H1 (cell line): ENCODE results near the gene PLA2G4F. TPM values are rescaled to one million over a fixed set of nuclear protein-coding genes. Genes with fewer than 3 reads are reported as not detected.

Experiments
- CTCF ChIA-PET: fragments of 300-600 bp; sonication (Branson Sonifier 250); formaldehyde crosslinking; loops from one replicate; lab custom pipeline; 2021; ENCODE audit not compliant: partially characterized antibody; lab: Charles Lee
- POLR2A ChIA-PET: fragments of 300-600 bp; sonication (Branson Sonifier 250); formaldehyde crosslinking; loops from one replicate; lab custom pipeline; 2021; ENCODE audit warnings: inconsistent platforms; ENCODE audit not compliant: partially characterized antibody; lab: Charles Lee
- DNase-seq, 2 experiments: peaks; one replicate each; pipeline versions ENCODE4 v3.0.0 to v3.0.0-alpha.2; 2010 to 2022; ENCODE audit warnings: low spot score in 2 of 2, low read depth in 1 of 2, mixed read lengths in 1 of 2
- FAIRE-seq: peaks from 2 replicates; lab custom pipeline; 2011; peaks lifted over from hg19 to GRCh38; lab: Jason Lieb, UNC
- H2AFZ ChIP-seq: 2 replicates; pipeline ENCODE4 v1.8.1; 2012; ENCODE audit warnings: low read length, inconsistent platforms
- H2AK5ac ChIP-seq: 2 replicates; pipeline ENCODE4 v1.6.1; 2013; ENCODE audit warnings: low read depth, low read length
- H2BK120ac ChIP-seq: replicated peaks from 2 replicates; pipeline ENCODE3; 2013; ENCODE audit warnings: low read depth, low read length, inconsistent platforms
- H2BK12ac ChIP-seq: 2 replicates; pipeline ENCODE4 v1.6.1; 2013; ENCODE audit warnings: low read depth, low read length
- H2BK15ac ChIP-seq: 2 replicates; pipeline ENCODE4 v1.6.1; 2013; ENCODE audit warnings: low read length
- H2BK20ac ChIP-seq: 2 replicates; pipeline ENCODE4 v1.6.1; 2013; ENCODE audit warnings: low read length
- H2BK5ac ChIP-seq: 2 replicates; pipeline ENCODE4 v1.6.1; 2013; ENCODE audit warnings: low read depth, low read length
- H3K14ac ChIP-seq: 2 replicates; pipeline ENCODE4 v1.6.1; 2013; ENCODE audit warnings: inconsistent platforms; ENCODE audit not compliant: insufficient read length
- H3K18ac ChIP-seq: 2 replicates; pipeline ENCODE4 v1.6.1; 2013; ENCODE audit warnings: low read length; ENCODE audit errors: extremely low read depth
- H3K23ac ChIP-seq: 2 replicates; pipeline ENCODE4 v1.6.1; 2013; ENCODE audit warnings: inconsistent platforms; ENCODE audit not compliant: insufficient read length
- H3K23me2 ChIP-seq: 2 replicates; pipeline ENCODE4 v1.6.1; 2013; ENCODE audit warnings: low read depth, low read length
- H3K27ac ChIP-seq: 2 replicates; pipeline ENCODE4 v1.6.1; 2011; ENCODE audit warnings: low read depth, low read length, inconsistent platforms
- H3K27me3 ChIP-seq, 4 experiments: replicated peaks in 1 of 4; 1 replicate in 1 of 4; 2 replicates in 3 of 4; pipeline versions ENCODE4 v1.6.1 to v1.8.1; 2011 to 2013; ENCODE audit warnings: low read length in 3 of 4, mild to moderate bottlenecking in 3 of 4, inconsistent platforms in 2 of 4, mixed read lengths in 2 of 4, moderate library complexity in 1 of 4; ENCODE audit not compliant: control insufficient read depth in 3 of 4, insufficient read depth in 3 of 4; ENCODE audit errors: extremely low read depth in 1 of 4
- H3K36me3 ChIP-seq, 4 experiments: 2 replicates each; pipeline versions ENCODE4 v1.6.1 to v1.8.1; 2011 to 2013; ENCODE audit warnings: mild to moderate bottlenecking in 4 of 4, low read length in 3 of 4, moderate library complexity in 2 of 4, control low read depth in 1 of 4, inconsistent platforms in 1 of 4; ENCODE audit not compliant: insufficient read depth in 4 of 4, control insufficient read depth in 2 of 4
- H3K4ac ChIP-seq: replicated peaks from 2 replicates; pipeline ENCODE3; 2013; ENCODE audit warnings: low read length, low read depth, mixed read lengths, inconsistent platforms; ENCODE audit not compliant: insufficient read length
- H3K4me1 ChIP-seq, 4 experiments: replicated peaks in 1 of 4; 1 replicate in 1 of 4; 2 replicates in 3 of 4; pipeline versions ENCODE4 v1.6.1 to v1.8.1; 2011 to 2013; ENCODE audit warnings: low read length in 3 of 4, inconsistent platforms in 2 of 4, mixed read lengths in 1 of 4; ENCODE audit not compliant: insufficient read depth in 4 of 4, control insufficient read depth in 3 of 4
- H3K4me2 ChIP-seq, 2 experiments: 2 replicates each; pipeline versions ENCODE4 v1.6.1 to v1.8.1; 2011 to 2013; ENCODE audit warnings: low read depth in 2 of 2, low read length in 2 of 2, control low read depth in 1 of 2, inconsistent platforms in 1 of 2, mild to moderate bottlenecking in 1 of 2; ENCODE audit not compliant: insufficient read depth in 1 of 2
- H3K4me3 ChIP-seq, 4 experiments: fragments of 200-600, 300-600 bp in 1 of 4; sonication (generic), shearing (Covaris generic), sonication (Bioruptor Twin) in 1 of 4; 2 replicates each; pipeline versions ENCODE4 v1.5.1 to v1.8.1; 2011 to 2016; ENCODE audit warnings: low read length in 4 of 4, low read depth in 3 of 4, control low read depth in 2 of 4, inconsistent platforms in 2 of 4, mild to moderate bottlenecking in 2 of 4, mixed read lengths in 1 of 4, moderate library complexity in 1 of 4; ENCODE audit not compliant: insufficient read depth in 2 of 4; ENCODE audit errors: extremely low read depth in 1 of 4
- H3K56ac ChIP-seq: replicated peaks from 2 replicates; pipeline ENCODE3; 2013; ENCODE audit warnings: low read depth, mild to moderate bottlenecking, mixed read lengths, low read length, inconsistent platforms; ENCODE audit not compliant: insufficient read length
- H3K79me1 ChIP-seq: 2 replicates; pipeline ENCODE4 v1.6.1; 2013; ENCODE audit warnings: low read depth, low read length, control low read depth
- H3K79me2 ChIP-seq, 2 experiments: 2 replicates each; pipeline versions ENCODE4 v1.6.1 to v1.8.1; 2012 to 2013; ENCODE audit warnings: low read length in 2 of 2, mild to moderate bottlenecking in 2 of 2, inconsistent platforms in 1 of 2; ENCODE audit not compliant: insufficient read depth in 2 of 2, control insufficient read depth in 1 of 2
- H3K9ac ChIP-seq, 4 experiments: replicated peaks in 1 of 4; 1 replicate in 1 of 4; 2 replicates in 3 of 4; pipeline versions ENCODE4 v1.6.1 to v1.8.1; 2011 to 2013; ENCODE audit warnings: low read depth in 3 of 4, low read length in 3 of 4, control low read depth in 2 of 4, mild to moderate bottlenecking in 2 of 4, moderate library complexity in 2 of 4, inconsistent platforms in 1 of 4; ENCODE audit errors: extremely low read depth in 1 of 4
- H3K9me3 ChIP-seq, 2 experiments: 2 replicates each; pipeline versions ENCODE4 v1.6.1 to v1.8.1; 2012 to 2013; ENCODE audit warnings: mild to moderate bottlenecking in 2 of 2, moderate library complexity in 2 of 2, control low read depth in 1 of 2, inconsistent platforms in 1 of 2, low read depth in 1 of 2, low read length in 1 of 2, mixed read lengths in 1 of 2; ENCODE audit not compliant: insufficient read depth in 2 of 2
- H4K20me1 ChIP-seq, 2 experiments: replicated peaks in 1 of 2; 2 replicates each; pipeline versions ENCODE3 to v1.8.1; 2011 to 2013; ENCODE audit warnings: inconsistent platforms in 2 of 2, low read length in 2 of 2, mild to moderate bottlenecking in 1 of 2; ENCODE audit not compliant: insufficient read depth in 2 of 2, control insufficient read depth in 1 of 2
- H4K5ac ChIP-seq: 2 replicates; pipeline ENCODE4 v1.6.1; 2013; ENCODE audit warnings: low read length, low read depth, mixed read lengths, inconsistent platforms; ENCODE audit not compliant: insufficient read length
- H4K8ac ChIP-seq: 2 replicates; pipeline ENCODE4 v1.8.0; 2013; ENCODE audit warnings: mild to moderate bottlenecking, moderate library complexity, low read length, inconsistent platforms; ENCODE audit not compliant: insufficient read depth; ENCODE audit errors: extremely low read depth
- H4K91ac ChIP-seq: replicated peaks from 2 replicates; pipeline ENCODE3; 2013; ENCODE audit warnings: low read length, mixed read lengths, inconsistent platforms; ENCODE audit not compliant: insufficient read length
- BACH1 ChIP-seq: IDR thresholded peaks from 2 replicates; pipeline ENCODE4 v1.6.1; 2012; ENCODE audit warnings: low read length, improper control_type of control experiment
- BCL11A ChIP-seq, 2 experiments: IDR thresholded peaks; one replicate each; pipeline ENCODE4 v1.6.1; 2011; ENCODE audit warnings: low read depth in 2 of 2, low read length in 2 of 2, mild to moderate bottlenecking in 2 of 2
- CEBPB ChIP-seq: IDR thresholded peaks from 2 replicates; pipeline ENCODE4 v1.6.1; 2012; ENCODE audit warnings: low read depth, low read length
- RAD21 ChIP-seq, 2 experiments: IDR thresholded peaks in 1 of 2; conservative IDR thresholded peaks in 1 of 2; 2 replicates each; pipeline ENCODE4 v1.6.1; 2011; ENCODE audit warnings: low read depth in 2 of 2, low read length in 2 of 2, improper control_type of control experiment in 1 of 2, inconsistent platforms in 1 of 2, mild to moderate bottlenecking in 1 of 2, moderate library complexity in 1 of 2
- TAF7 ChIP-seq: optimal IDR thresholded peaks from 2 replicates; pipeline ENCODE3; 2011; ENCODE audit warnings: low read depth, mild to moderate bottlenecking, inconsistent platforms, low read length, moderate library complexity, borderline replicate concordance
- WGBS, 2 experiments: shearing (Covaris generic) in 1 of 2; methylation state at CpG; one replicate each; pipeline versions ENCODE4 v1.1.6 to v1.1.7; 2013 to 2015; ENCODE audit warnings: low lambda C conversion rate in 2 of 2, mixed read lengths in 2 of 2, inconsistent platforms in 1 of 2, low coverage in 1 of 2, missing lambda C conversion rate in 1 of 2; ENCODE audit not compliant: insufficient replicate concordance in 2 of 2, insufficient coverage in 1 of 2, insufficient read length in 1 of 2; ENCODE audit errors: extremely low coverage in 1 of 2, missing lambda C conversion rate in 1 of 2; 5-methylcytosine and 5-hydroxymethylcytosine counted together
- polyA plus RNA-seq, 7 experiments: library from polyadenylated mRNA; depleted of rRNA in 3 of 7; stranded (reverse) in 5 of 7; unstranded in 2 of 7; fragments of >200 nt in 5 of 7; fragments of 200-250 nt in 2 of 7; gene quantifications; 1 replicate in 5 of 7; 2 replicates in 1 of 7; 4 replicates in 1 of 7; pipeline versions ENCODE4 v1.2.1 to v1.2.3, GENCODE V29; 2011 to 2013; ENCODE audit warnings: missing spikeins in 2 of 7, mixed read lengths in 2 of 7
- total RNA-seq: library from RNA; stranded (reverse); fragmentation: NEBNext Ultra II Directional; extraction: Animal tissue kit (Norgen Biotek cat#: 25700); gene quantifications from 2 replicates; pipeline ENCODE4 v1.2.1, GENCODE V29; 2021

PLA2G4F gene
- total and polyA plus RNA-seq, 2 of the 8 experiments (the other 6 are each of a cell fraction or from before 2014, with no cell fraction given), result not detected

- CTCF ChIA-PET, result interaction anchor here (0.9 to 22.6 kb wide), 7 partner anchors 12 to 159 kb away, joined by 3 to 416 read pairs (median 5); no protein-coding TSS in a partner anchor
- H3K18ac ChIP-seq, result no peak overlapping the region
- H4K91ac ChIP-seq, result no peak overlapping the region
- TF ChIP-seq BCL11A (IDR thresholded peaks at IDR 0.05; ENCODE audit: low read depth in 2 of 2, low read length in 2 of 2), result no peak
- no peak for TF ChIP-seq RAD21 (IDR thresholded peaks at IDR 0.05 in 1 of 2, conservative IDR thresholded peaks at IDR 0.05 in 1 of 2; ENCODE audit: low read depth in 2 of 2, low read length in 2 of 2)
- no peak for TF ChIP-seq BACH1
- no peak for TF ChIP-seq CEBPB
- no peak for TF ChIP-seq TAF7
- no peak overlapping the region for H3K4me3 ChIP-seq
- H3K23me2 ChIP-seq, result no peaks in the 10 kb centered on the region
- H3K79me2 ChIP-seq, result no peaks in the 10 kb centered on the region
- no peak overlapping the region for H2BK5ac ChIP-seq
- no peak overlapping the region for H3K4ac ChIP-seq
- H2AFZ ChIP-seq, result 0 out of 2 replicates have a peak overlapping the region, but pooled peaks have one; percentile 19
- H3K27me3 ChIP-seq, result no peaks in the 10 kb centered on the region
- FAIRE-seq (no peak), DNase-seq (no peak)
- no peak overlapping the region for H2BK12ac ChIP-seq
- H3K4me2 ChIP-seq, result no peak overlapping the region
- H3K36me3 ChIP-seq, result no peaks in the 10 kb centered on the region
- no peak overlapping the region for H3K56ac ChIP-seq
- no peak overlapping the region for H3K23ac ChIP-seq
- POLR2A ChIA-PET, result interaction anchor here (1.0 to 1.4 kb wide), 3 partner anchors 11 to 82 kb away, joined by 3 to 4 read pairs (median 3); no protein-coding TSS in a partner anchor
- no peak overlapping the region for H4K5ac ChIP-seq
- no peak overlapping the region for H2BK120ac ChIP-seq
- H4K8ac ChIP-seq, result no peak overlapping the region; the same call in 1 of the 2 replicates
- H2AK5ac ChIP-seq, result no peak overlapping the region
- H2BK15ac ChIP-seq, result no peak overlapping the region
- WGBS, 2 experiments, result 91% methylated on average over 12 of the region's 12 CpGs; no CpG with 5 or more reads in 1 of the 2 experiments
- H2BK20ac ChIP-seq, result no peak overlapping the region
- no peak overlapping the region for H3K14ac ChIP-seq
- no peaks in the 10 kb centered on the region for H3K79me1 ChIP-seq
- H4K20me1 ChIP-seq, result no peaks in the 10 kb centered on the region
- H3K9ac ChIP-seq, result no peak overlapping the region
- no peaks in the 10 kb centered on the region for H3K9me3 ChIP-seq
- peaks cover 0 to 3% (median 0%) of the 10 kb centered on the region in 4 experiments; a peak in 1 of 7 replicates for H3K4me1 ChIP-seq
- H3K27ac ChIP-seq, result no peak overlapping the region
Measured at GRCh38 chr15:42148808-42149492, 7.5 kb downstream of the PLA2G4F start.
